NOMO-1 treated with DMSO at 0.1 percent for 48 hours (cell line): ENCODE measurements around the gene OXLD1.

Experiments used
- DNase-seq: peaks from one replicate; lab custom pipeline; 2025; ENCODE audit not compliant: unreplicated experiment; lab: John Stamatoyannopoulos, UW

The OXLD1 gene

GRCh38 chr17:81655378-81656117, 10.9 kb downstream of the OXLD1 start:
- no peak for DNase-seq

GRCh38 chr17:81652906-81653771, 13.3 kb downstream of the OXLD1 start:
- no peak for DNase-seq

- no peak for DNase-seq
Observed at GRCh38 chr17:81651692-81652091, 14.7 kb downstream of the OXLD1 start.

- DNase-seq: no peak
Observed at GRCh38 chr17:81650951-81651350, 15.5 kb downstream of the OXLD1 start.

GRCh38 chr17:81648707-81649085, 17.7 kb downstream of the OXLD1 start:
- no peak for DNase-seq

- DNase-seq: no peak
Observed at GRCh38 chr17:81648013-81648706, 18.2 kb downstream of the OXLD1 start.

- DNase-seq: no peak
Observed at GRCh38 chr17:81647640-81648012, 18.8 kb downstream of the OXLD1 start.

GRCh38 chr17:81646869-81647600, 19.4 kb downstream of the OXLD1 start:
- DNase-seq: no peak

- DNase-seq: no peak
Observed at GRCh38 chr17:81644976-81645952, 21.1 kb downstream of the OXLD1 start.

- DNase-seq: no peak
Observed at GRCh38 chr17:81644496-81644895, 21.9 kb downstream of the OXLD1 start.

- no peak for DNase-seq
Observed at GRCh38 chr17:81641825-81642489, 24.4 kb downstream of the OXLD1 start.

GRCh38 chr17:81640011-81640410, 26.4 kb downstream of the OXLD1 start:
- DNase-seq: no peak

- DNase-seq: no peak
Observed at GRCh38 chr17:81638683-81639082, 27.7 kb downstream of the OXLD1 start.

- DNase-seq: peak; percentile 57
Observed at GRCh38 chr17:81636505-81637288, 29.7 kb downstream of the OXLD1 start, which contains the start of the genes NPLOC4 and TSPAN10. Gene NPLOC4, minus strand, starts transcription at chr17:81637112. Its CDS starts 182 bp downstream, at chr17:81636930. Gene TSPAN10, plus strand, starts transcription at chr17:81637196. Its CDS starts 5,217 bp downstream, at chr17:81642413.

GRCh38 chr17:81635973-81636504, 30.4 kb downstream of the OXLD1 start:
- DNase-seq: no peak

GRCh38 chr17:81635431-81635830, 31.0 kb downstream of the OXLD1 start:
- no peak for DNase-seq

- DNase-seq: no peak
Observed at GRCh38 chr17:81631482-81631881, 34.9 kb downstream of the OXLD1 start.

GRCh38 chr17:81630274-81630673, 36.1 kb downstream of the OXLD1 start:
- DNase-seq: no peak
